ENCODE measurements around the gene ZFP1.

Gene ZFP1

GRCh38 chr16:75107505-75107904 is 40.8 kb upstream of the ZFP1 start:
- no peak for TF ChIP-seq CTCF (IDR thresholded peaks at IDR 0.05; ENCODE audit: low read depth, low read length)
- peaks cover 45% of the 10 kb centered on the region for H3K4me1 ChIP-seq
- H3K36me3 ChIP-seq: no peaks in the 10 kb centered on the region
- H3K4me3 ChIP-seq (ENCODE audit: low read depth, low read length): no peak overlapping the region
- no peaks in the 10 kb centered on the region for H3K9me3 ChIP-seq
- no peak for DNase-seq
- H3K27me3 ChIP-seq: no peaks in the 10 kb centered on the region

- Histone ChIP-seq H3K4me1 (peaks cover 45% of the 10 kb centered on the region), H3K4me3 (ENCODE audit: low read depth, low read length) (no peak overlapping the region), H3K9me3 (no peaks in the 10 kb centered on the region), H3K36me3 (no peaks in the 10 kb centered on the region), H3K27me3 (no peaks in the 10 kb centered on the region)
- TF ChIP-seq CTCF (IDR thresholded peaks at IDR 0.05; ENCODE audit: low read depth, low read length): no peak
- DNase-seq: peak; percentile 69
Observed at GRCh38 chr16:75108792-75109731, 39.3 kb upstream of the ZFP1 start.

GRCh38 chr16:75109732-75110243 is 38.5 kb upstream of the ZFP1 start:
- Histone ChIP-seq H3K9me3 (no peaks in the 10 kb centered on the region), H3K36me3 (no peaks in the 10 kb centered on the region), H3K4me3 (ENCODE audit: low read depth, low read length) (no peak overlapping the region), H3K4me1 (peaks cover 41% of the 10 kb centered on the region), H3K27me3 (no peaks in the 10 kb centered on the region)
- DNase-seq: no peak
- TF ChIP-seq CTCF (IDR thresholded peaks at IDR 0.05; ENCODE audit: low read depth, low read length): no peak

GRCh38 chr16:75110637-75111513 is 37.4 kb upstream of the ZFP1 start:
- DNase-seq: peak; percentile 88
- peak; percentile 83 for TF ChIP-seq CTCF (IDR thresholded peaks at IDR 0.05; ENCODE audit: low read depth, low read length)
- H3K36me3 ChIP-seq: no peaks in the 10 kb centered on the region
- H3K27me3 ChIP-seq: no peaks in the 10 kb centered on the region
- H3K4me3 ChIP-seq (ENCODE audit: low read depth, low read length): peak overlapping the region; percentile 60
- H3K4me1 ChIP-seq: peaks cover 34% of the 10 kb centered on the region
- H3K9me3 ChIP-seq: no peaks in the 10 kb centered on the region

- DNase-seq: no peak
- Histone ChIP-seq H3K9me3 (no peaks in the 10 kb centered on the region), H3K27me3 (no peaks in the 10 kb centered on the region), H3K4me3 (ENCODE audit: low read depth, low read length) (no peak overlapping the region; the same call in 1 of the 2 replicates), H3K4me1 (peaks cover 28% of the 10 kb centered on the region), H3K36me3 (no peaks in the 10 kb centered on the region)
- TF ChIP-seq CTCF (IDR thresholded peaks at IDR 0.05; ENCODE audit: low read depth, low read length): no peak
Observed at GRCh38 chr16:75111514-75111940, 36.8 kb upstream of the ZFP1 start.

All from BE2C (cell line).